ENCODE measurements around the gene CEP135. TPM values are rescaled to one million over a fixed set of nuclear protein-coding genes. Genes with fewer than 3 reads are reported as not detected.

The CEP135 gene
- polyA plus RNA-seq, 3 donors: 4.0 to 5.1 (median 4.6) TPM

DNA sequence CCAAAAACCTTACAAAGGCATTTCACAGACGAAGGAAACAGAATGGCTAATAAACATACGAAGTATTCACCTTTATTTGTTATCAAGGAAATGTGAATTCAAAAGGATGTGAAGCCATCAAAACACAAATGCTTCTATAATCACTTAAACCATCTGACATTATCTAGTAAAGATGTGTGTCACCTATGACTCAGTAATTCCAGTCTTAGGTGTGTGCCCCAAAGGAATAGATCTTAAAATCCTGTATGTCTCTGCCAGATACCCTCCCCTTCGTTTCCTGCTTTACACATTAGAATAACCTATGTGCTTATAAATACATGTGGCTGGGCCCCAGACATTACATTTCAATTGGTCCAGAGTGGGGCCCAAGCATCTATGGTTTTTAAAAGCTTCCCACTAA, 41.8 kb upstream of the CEP135 start:
- H3K9ac ChIP-seq (ENCODE audit: insufficient read depth, low read length, poor library complexity, severe bottlenecking): no peak overlapping the region
- intact Hi-C loops (cut with micrococcal nuclease): no loop called here
- H3K27ac Mint-ChIP-seq: peak overlapping the region in 1 of 7 donors; percentile 51
- no peaks in the 10 kb centered on the region for H3K27me3 ChIP-seq (ENCODE audit: control insufficient read depth in 2 of 2, insufficient read depth in 2 of 2, low read length in 2 of 2)
- TF ChIP-seq, protein P1, sequence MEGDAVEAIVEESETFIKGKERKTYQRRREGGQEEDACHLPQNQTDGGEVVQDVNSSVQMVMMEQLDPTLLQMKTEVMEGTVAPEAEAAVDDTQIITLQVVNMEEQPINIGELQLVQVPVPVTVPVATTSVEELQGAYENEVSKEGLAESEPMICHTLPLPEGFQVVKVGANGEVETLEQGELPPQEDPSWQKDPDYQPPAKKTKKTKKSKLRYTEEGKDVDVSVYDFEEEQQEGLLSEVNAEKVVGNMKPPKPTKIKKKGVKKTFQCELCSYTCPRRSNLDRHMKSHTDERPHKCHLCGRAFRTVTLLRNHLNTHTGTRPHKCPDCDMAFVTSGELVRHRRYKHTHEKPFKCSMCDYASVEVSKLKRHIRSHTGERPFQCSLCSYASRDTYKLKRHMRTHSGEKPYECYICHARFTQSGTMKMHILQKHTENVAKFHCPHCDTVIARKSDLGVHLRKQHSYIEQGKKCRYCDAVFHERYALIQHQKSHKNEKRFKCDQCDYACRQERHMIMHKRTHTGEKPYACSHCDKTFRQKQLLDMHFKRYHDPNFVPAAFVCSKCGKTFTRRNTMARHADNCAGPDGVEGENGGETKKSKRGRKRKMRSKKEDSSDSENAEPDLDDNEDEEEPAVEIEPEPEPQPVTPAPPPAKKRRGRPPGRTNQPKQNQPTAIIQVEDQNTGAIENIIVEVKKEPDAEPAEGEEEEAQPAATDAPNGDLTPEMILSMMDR (IDR thresholded peaks at IDR 0.05): no peak
- no peaks in the 10 kb centered on the region for H4K20me1 ChIP-seq (ENCODE audit: insufficient read depth, low read length)
- peak overlapping the region in 1 of 2 donors; percentile 29 for H3K27ac ChIP-seq (ENCODE audit: low read depth in 1 of 2, low read length in 2 of 2)
- no peak overlapping the region for H3K4me3 Mint-ChIP-seq
- peaks cover 31 to 45% of the 10 kb centered on the region in 2 donors for H3K36me3 ChIP-seq (replicated peaks in 1 of 2; ENCODE audit: control insufficient read depth in 1 of 2, insufficient read depth in 2 of 2, low read length in 2 of 2)
- DNase-seq: no peak
- H3K4me1 ChIP-seq (ENCODE audit: control insufficient read depth in 1 of 2, insufficient read depth in 2 of 2, low read length in 2 of 2): no peaks in the 10 kb centered on the region
- H3K27me3 Mint-ChIP-seq (ENCODE audit: low read depth in 3 of 3): peaks cover 0 to 2% (median 0%) of the 10 kb centered on the region in 3 donors
- H3K9me3 Mint-ChIP-seq: peaks cover 0 to 1% (median 0%) of the 10 kb centered on the region in 7 donors
- H3K79me2 ChIP-seq (ENCODE audit: insufficient read depth, low read length): no peaks in the 10 kb centered on the region
- no peak overlapping the region for H3K4me2 ChIP-seq (replicated peaks; ENCODE audit: extremely low read depth, low read length, poor library complexity, severe bottlenecking)
- no peak overlapping the region for H2AFZ ChIP-seq (ENCODE audit: insufficient read depth, low read depth, low read length, poor library complexity, severe bottlenecking)
- H3K4me1 Mint-ChIP-seq: peaks cover 3% of the 10 kb centered on the region
- no CpG with 5 or more reads among the region's 3 CpGs for WGBS (ENCODE audit: insufficient coverage)
- H3K4me3 ChIP-seq (replicated peaks in 1 of 3; ENCODE audit: low read depth in 2 of 3, low read length in 3 of 3): no peak overlapping the region
- peaks cover 32 to 45% of the 10 kb centered on the region in 2 donors for H3K36me3 Mint-ChIP-seq
- H3K9me3 ChIP-seq (replicated peaks in 1 of 2; ENCODE audit: control insufficient read depth in 1 of 2, insufficient read depth in 1 of 2, low read length in 2 of 2): peaks cover 0 to 2% of the 10 kb centered on the region in 2 donors

DNA sequence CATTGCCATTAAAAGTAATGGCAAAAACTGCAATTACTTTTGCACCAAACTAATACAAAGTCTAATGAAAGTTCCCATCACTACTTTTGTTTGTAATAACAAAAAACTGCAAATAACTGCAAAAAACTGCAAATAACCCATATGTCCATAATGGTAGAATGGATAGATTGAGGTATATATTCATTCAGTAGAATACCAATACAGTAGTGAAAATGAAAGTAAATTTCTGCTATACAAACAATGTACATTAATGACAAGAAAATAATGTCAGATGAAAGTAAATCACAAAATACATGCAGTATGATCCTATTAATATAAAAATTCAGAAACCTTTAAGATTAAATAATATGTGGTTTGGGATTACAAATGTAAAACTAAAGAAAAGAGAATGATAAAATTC, 41.3 kb upstream of the CEP135 start:
- no peak for DNase-seq
- intact Hi-C loops (cut with micrococcal nuclease): no loop called here
- Mint-ChIP-seq H3K36me3 (peaks cover 28 to 40% of the 10 kb centered on the region in 2 donors), H3K9me3 (peaks cover 0 to 1% (median 0%) of the 10 kb centered on the region in 7 donors), H3K4me1 (peaks cover 3% of the 10 kb centered on the region), H3K27ac (no peak overlapping the region), H3K4me3 (no peak overlapping the region), H3K27me3 (ENCODE audit: low read depth in 3 of 3) (peaks cover 0 to 2% (median 0%) of the 10 kb centered on the region in 3 donors)
- H3K4me2 ChIP-seq (replicated peaks; ENCODE audit: extremely low read depth, low read length, poor library complexity, severe bottlenecking): peak overlapping the region; percentile 40
- no peaks in the 10 kb centered on the region for H3K27me3 ChIP-seq (ENCODE audit: control insufficient read depth in 2 of 2, insufficient read depth in 2 of 2, low read length in 2 of 2)
- TF ChIP-seq, protein P1 (IDR thresholded peaks at IDR 0.05): no peak
- no peak overlapping the region for H3K4me3 ChIP-seq (replicated peaks in 1 of 3; ENCODE audit: low read depth in 2 of 3, low read length in 3 of 3)
- H3K79me2 ChIP-seq (ENCODE audit: insufficient read depth, low read length): no peaks in the 10 kb centered on the region
- no peaks in the 10 kb centered on the region for H4K20me1 ChIP-seq (ENCODE audit: insufficient read depth, low read length)
- no peaks in the 10 kb centered on the region for H3K4me1 ChIP-seq (ENCODE audit: control insufficient read depth in 1 of 2, insufficient read depth in 2 of 2, low read length in 2 of 2)
- peak overlapping the region in 1 of 2 donors; percentile 29 for H3K27ac ChIP-seq (ENCODE audit: low read depth in 1 of 2, low read length in 2 of 2)
- H3K9me3 ChIP-seq (replicated peaks in 1 of 2; ENCODE audit: control insufficient read depth in 1 of 2, insufficient read depth in 1 of 2, low read length in 2 of 2): peaks cover 0 to 2% of the 10 kb centered on the region in 2 donors
- H2AFZ ChIP-seq (ENCODE audit: insufficient read depth, low read depth, low read length, poor library complexity, severe bottlenecking): no peak overlapping the region
- H3K9ac ChIP-seq (ENCODE audit: insufficient read depth, low read length, poor library complexity, severe bottlenecking): no peak overlapping the region
- H3K36me3 ChIP-seq (replicated peaks in 1 of 2; ENCODE audit: control insufficient read depth in 1 of 2, insufficient read depth in 2 of 2, low read length in 2 of 2): peaks cover 26 to 40% of the 10 kb centered on the region in 2 donors
